Ishikawa (cell line): Measurements from ENCODE around the gene TPRX1.

Source experiments
- CEBPB ChIP-seq: IDR thresholded peaks from 2 replicates; pipeline ENCODE4 v1.6.1; 2012
- CREB1 ChIP-seq: IDR thresholded peaks from 2 replicates; pipeline ENCODE4 v1.6.1; 2012; ENCODE audit warnings: low read depth
- EGR1 ChIP-seq: IDR thresholded peaks from 2 replicates; pipeline ENCODE4 v1.6.1; 2012
- EP300 ChIP-seq: IDR thresholded peaks from 2 replicates; pipeline ENCODE4 v1.6.1; 2012; ENCODE audit warnings: borderline replicate concordance
- FOXM1 ChIP-seq: IDR thresholded peaks from 2 replicates; pipeline ENCODE4 v1.6.1; 2012; ENCODE audit warnings: low read depth, borderline replicate concordance
- NFIC ChIP-seq: IDR thresholded peaks from 2 replicates; pipeline ENCODE4 v1.6.1; 2012
- RAD21 ChIP-seq: IDR thresholded peaks from 2 replicates; pipeline ENCODE4 v1.6.1; 2012; ENCODE audit warnings: low read depth
- REST ChIP-seq: IDR thresholded peaks from 2 replicates; pipeline ENCODE4 v1.6.1; 2012; ENCODE audit warnings: low read depth, mild to moderate bottlenecking
- TAF1 ChIP-seq: IDR thresholded peaks from 2 replicates; pipeline ENCODE4 v1.6.1; 2012; ENCODE audit warnings: low read depth, mild to moderate bottlenecking
- TCF12 ChIP-seq: IDR thresholded peaks from 2 replicates; pipeline ENCODE4 v1.6.1; 2012; ENCODE audit warnings: low read depth
- TEAD4 ChIP-seq: IDR thresholded peaks from 2 replicates; pipeline ENCODE4 v1.6.1; 2012
- USF1 ChIP-seq: IDR thresholded peaks from 2 replicates; pipeline ENCODE4 v1.6.1; 2012
- YY1 ChIP-seq: IDR thresholded peaks from 2 replicates; pipeline ENCODE4 v1.6.1; 2012; ENCODE audit warnings: low read depth
- ZBTB7A ChIP-seq: IDR thresholded peaks from 2 replicates; pipeline ENCODE4 v1.6.1; 2012; ENCODE audit warnings: low read depth
- TF ChIP-seq, protein P1 (sequence below): IDR thresholded peaks from 2 replicates; pipeline ENCODE4 v1.6.1; 2012

Gene TPRX1

DNA sequence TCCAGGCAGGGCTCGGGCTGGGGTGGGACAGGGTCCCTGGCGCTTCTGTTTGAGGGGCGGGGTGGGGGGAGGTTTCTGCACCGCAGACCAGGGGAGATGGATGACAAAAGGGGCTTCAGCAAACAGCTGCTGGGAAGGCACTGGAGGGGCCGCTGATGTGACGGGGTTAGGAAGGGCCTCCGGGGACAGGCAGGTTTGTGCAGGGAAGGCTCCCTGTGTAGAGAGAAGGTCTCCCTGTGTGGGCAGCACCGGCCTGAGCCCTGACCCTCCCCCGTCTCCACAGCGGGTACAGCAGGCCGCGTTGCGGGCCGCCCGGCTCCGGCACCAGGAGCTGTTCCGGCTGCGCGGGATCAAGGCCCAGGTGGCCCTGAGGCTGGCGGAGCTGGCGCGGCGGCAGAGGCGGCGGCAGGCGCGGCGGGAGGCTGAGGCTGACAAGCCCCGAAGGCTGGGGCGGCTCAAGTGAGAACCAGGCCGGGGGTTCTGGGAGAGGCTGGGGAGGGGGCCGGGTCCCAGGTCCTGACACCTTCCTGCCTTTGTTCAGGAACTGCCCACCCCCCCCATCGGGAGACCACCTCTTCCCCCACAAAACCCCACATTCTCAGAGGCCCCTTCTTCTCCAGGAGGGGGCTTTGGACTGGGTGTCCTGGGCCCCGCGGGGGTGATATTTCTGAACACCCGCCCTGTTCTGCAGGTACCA, 49.1 kb downstream of the TPRX1 start:
- TF ChIP-seq USF1: no peak
- TF ChIP-seq RAD21: no peak
- TF ChIP-seq EP300: no peak

GRCh38 chr19:47754206-47755064, 49.9 kb downstream of the TPRX1 start:
- TF ChIP-seq TEAD4: no peak
- TF ChIP-seq TCF12: no peak
- TF ChIP-seq REST: no peak
- TF ChIP-seq CREB1: no peak
- no peak for TF ChIP-seq YY1
- no peak for TF ChIP-seq RAD21
- TF ChIP-seq EGR1: no peak
- TF ChIP-seq NFIC: no peak
- no peak for TF ChIP-seq ZBTB7A
- TF ChIP-seq USF1: no peak
- no peak for TF ChIP-seq EP300
- no peak for TF ChIP-seq CEBPB
- TF ChIP-seq, protein P1, sequence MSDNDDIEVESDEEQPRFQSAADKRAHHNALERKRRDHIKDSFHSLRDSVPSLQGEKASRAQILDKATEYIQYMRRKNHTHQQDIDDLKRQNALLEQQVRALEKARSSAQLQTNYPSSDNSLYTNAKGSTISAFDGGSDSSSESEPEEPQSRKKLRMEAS: no peak
- TF ChIP-seq FOXM1: no peak
- TF ChIP-seq TAF1: no peak

DNA sequence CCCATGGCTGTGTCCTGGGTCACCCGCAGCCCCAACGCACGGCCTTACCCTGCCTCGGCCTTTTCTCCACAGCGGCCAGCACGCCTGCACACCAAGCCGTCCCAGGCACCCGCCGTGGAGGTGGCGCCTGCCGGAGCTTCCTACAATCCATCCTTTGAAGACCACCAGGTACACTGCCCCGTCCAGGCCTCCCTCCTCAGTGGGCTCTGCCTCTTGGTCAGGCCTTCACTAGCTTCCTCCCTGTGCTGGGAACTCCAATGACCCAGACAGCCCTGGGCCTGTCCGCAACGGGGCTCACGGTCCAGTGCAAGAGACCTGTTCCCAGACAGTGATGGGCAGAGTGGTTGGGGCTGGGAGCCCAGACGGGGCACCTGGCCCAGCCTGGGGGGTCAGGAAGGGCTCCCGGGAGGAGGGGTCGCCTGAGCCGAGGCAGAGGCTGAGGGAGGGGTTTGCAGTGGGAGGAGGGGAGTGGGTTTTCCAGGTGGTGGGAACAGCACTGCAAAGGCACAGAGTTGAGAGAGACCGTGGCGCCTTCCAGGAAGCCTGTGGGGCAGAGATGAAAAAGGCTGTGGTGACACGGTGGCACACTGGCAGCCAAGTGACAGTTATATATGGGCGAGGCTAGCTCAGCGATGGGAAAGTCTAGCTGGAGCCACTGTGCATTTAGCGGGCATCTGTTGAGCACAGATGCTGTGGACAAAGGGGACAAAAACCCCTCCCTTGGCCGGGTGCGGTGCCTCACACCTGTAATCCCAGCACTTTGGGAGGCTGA, 51.7 kb downstream of the TPRX1 start:
- TF ChIP-seq, protein P1: no peak
- TF ChIP-seq EP300 (no peak), FOXM1 (no peak), ZBTB7A (no peak), USF1 (no peak), CEBPB (no peak), TEAD4 (no peak), TAF1 (no peak), TCF12 (no peak), RAD21 (no peak), YY1 (no peak), REST (no peak), NFIC (no peak)
